Activated CD4-positive, alpha-beta T cell treated with anti-CD3 and anti-CD28 coated beads, Interleukin-2, amount 10 ng/mL, durations not matched to agents 7 days and 5 days (primary cell): ENCODE data around the gene TPD52L1. TPM values are rescaled to one million over a fixed set of nuclear protein-coding genes. Genes with fewer than 3 reads are reported as not detected.

Experiments
- CTCF ChIA-PET: fragments of 350-600 bp; sonication (Branson Sonifier 250); formaldehyde crosslinking; loops from one replicate; lab custom pipeline; 2021; ENCODE audit warnings: antibody characterized with exemption; lab: Charles Lee
- POLR2A ChIA-PET: fragments of 350-600 bp; sonication (Branson Sonifier 250); formaldehyde crosslinking; loops from one replicate; lab custom pipeline; 2021; ENCODE audit warnings: antibody characterized with exemption; lab: Charles Lee
- DNase-seq: peaks from one replicate; pipeline ENCODE4 v3.0.0-alpha.2; 2020
- H3K27ac Mint-ChIP-seq: one replicate; pipeline ENCODE4 v1.8.0; 2021; ENCODE audit warnings: mild to moderate bottlenecking, moderate library complexity, mixed read lengths
- H3K27me3 Mint-ChIP-seq: one replicate; pipeline ENCODE4 v1.8.0; 2021; ENCODE audit warnings: mixed read lengths
- H3K36me3 Mint-ChIP-seq: one replicate; pipeline ENCODE4 v1.8.0; 2021; ENCODE audit warnings: low read depth, mixed read lengths
- H3K4me1 Mint-ChIP-seq: one replicate; pipeline ENCODE4 v1.8.0; 2021; ENCODE audit warnings: mixed read lengths
- H3K4me3 Mint-ChIP-seq: one replicate; pipeline ENCODE4 v1.8.0; 2021; ENCODE audit warnings: mild to moderate bottlenecking, moderate library complexity, mixed read lengths
- H3K9me3 Mint-ChIP-seq: one replicate; pipeline ENCODE4 v1.8.0; 2021; ENCODE audit warnings: mixed read lengths
- total RNA-seq, 2 experiments: library from RNA; stranded (reverse); gene quantifications; one replicate each; pipeline ENCODE4 v1.2.3, GENCODE V29; 2021

The TPD52L1 gene
- total RNA-seq, 2 experiments from 2014 or later, result not detected

DNA sequence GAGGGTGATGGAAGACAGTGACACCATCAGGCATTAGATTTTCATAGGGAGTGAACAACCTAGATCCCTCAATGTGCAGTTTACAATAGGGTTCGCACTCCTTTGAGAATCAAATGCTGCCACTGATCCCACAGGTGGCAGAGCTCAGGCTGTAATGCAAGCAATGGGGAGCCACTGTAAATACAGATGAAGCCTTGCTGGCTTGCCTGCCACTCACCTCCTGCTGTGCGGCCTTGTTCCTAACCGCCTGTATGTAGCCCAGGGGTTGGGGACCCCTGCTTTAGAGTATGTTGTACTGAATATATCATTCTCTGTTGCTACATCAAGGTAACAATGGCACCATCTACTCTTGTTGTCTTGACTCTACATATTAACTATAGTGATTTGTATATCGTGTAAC lies 37.1 kb downstream of the TPD52L1 start:
- CTCF ChIA-PET, result no interaction called here
- Mint-ChIP-seq H3K4me1 (peaks cover 2% of the 10 kb centered on the region), H3K4me3 (no peak overlapping the region), H3K36me3 (no peaks in the 10 kb centered on the region), H3K9me3 (no peaks in the 10 kb centered on the region), H3K27ac (no peak overlapping the region), H3K27me3 (peaks cover 5% of the 10 kb centered on the region)
- POLR2A ChIA-PET, result no interaction called here
- DNase-seq, result no peak

DNA sequence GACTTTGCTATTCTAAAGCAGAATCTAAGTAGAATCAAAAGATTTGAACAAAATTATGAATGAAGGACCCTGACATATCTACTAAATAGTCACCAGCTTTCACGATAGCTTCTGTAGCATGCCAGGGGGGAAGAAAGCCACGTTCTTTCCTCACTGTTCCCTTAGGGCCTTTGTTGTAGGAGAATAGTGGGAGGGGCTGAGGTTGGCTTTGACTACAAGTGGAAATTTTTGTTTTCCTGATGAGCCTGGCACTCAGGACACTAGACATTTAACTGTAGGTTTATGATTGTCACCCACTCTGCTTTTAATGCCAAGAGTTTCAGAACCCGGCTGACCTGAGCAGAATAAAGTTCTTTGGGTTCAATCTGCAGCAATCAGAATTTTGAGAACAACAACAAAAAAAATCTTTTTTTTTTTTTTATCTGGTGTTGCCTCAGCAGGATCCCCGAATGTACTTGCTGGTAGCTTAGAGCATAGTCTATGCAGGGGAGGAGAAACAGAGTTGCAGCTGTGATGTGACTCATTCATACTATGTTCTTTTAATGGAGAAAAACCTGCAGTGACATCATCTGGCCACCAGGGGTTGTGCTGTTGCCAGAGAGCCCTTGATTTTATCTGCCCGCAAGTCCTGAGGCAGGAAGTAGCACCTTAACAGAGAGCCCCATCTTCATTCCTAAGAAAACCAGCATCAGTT lies 38.5 kb downstream of the TPD52L1 start:
- no peaks in the 10 kb centered on the region for H3K36me3 Mint-ChIP-seq
- no peak overlapping the region for H3K4me3 Mint-ChIP-seq
- ChIA-PET POLR2A (no interaction called here), CTCF (interaction anchor here (1.2 to 1.7 kb wide), 3 partner anchors 8 to 15 kb away, joined by 3 to 5 read pairs (median 5); no protein-coding TSS in a partner anchor)
- H3K9me3 Mint-ChIP-seq, result no peaks in the 10 kb centered on the region
- peak; percentile 60 for DNase-seq
- H3K4me1 Mint-ChIP-seq, result peaks cover 2% of the 10 kb centered on the region
- peaks cover 5% of the 10 kb centered on the region for H3K27me3 Mint-ChIP-seq
- H3K27ac Mint-ChIP-seq, result no peak overlapping the region

DNA sequence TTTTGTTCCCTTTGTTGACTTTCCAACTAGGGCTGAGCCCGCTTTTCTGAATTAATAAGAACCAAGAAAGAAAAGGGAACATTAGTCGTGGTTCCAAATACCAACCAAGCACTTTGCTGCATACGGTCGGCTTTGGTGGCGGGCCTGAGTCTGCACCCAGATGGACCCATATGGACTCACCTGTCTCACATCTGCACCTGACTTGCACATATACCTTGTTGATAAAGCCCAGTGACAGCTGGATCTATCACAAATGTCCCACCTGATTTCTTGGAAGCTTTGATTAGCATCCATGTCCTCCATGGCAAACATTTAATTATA lies 39.0 kb downstream of the TPD52L1 start:
- Mint-ChIP-seq H3K9me3 (no peaks in the 10 kb centered on the region), H3K4me3 (no peak overlapping the region), H3K36me3 (no peaks in the 10 kb centered on the region), H3K4me1 (peaks cover 2% of the 10 kb centered on the region), H3K27ac (no peak overlapping the region), H3K27me3 (peaks cover 5% of the 10 kb centered on the region)
- ChIA-PET POLR2A (no interaction called here), CTCF (interaction anchor here (1.2 to 1.7 kb wide), 3 partner anchors 9 to 16 kb away, joined by 3 to 5 read pairs (median 5); no protein-coding TSS in a partner anchor)
- DNase-seq, result no peak

DNA sequence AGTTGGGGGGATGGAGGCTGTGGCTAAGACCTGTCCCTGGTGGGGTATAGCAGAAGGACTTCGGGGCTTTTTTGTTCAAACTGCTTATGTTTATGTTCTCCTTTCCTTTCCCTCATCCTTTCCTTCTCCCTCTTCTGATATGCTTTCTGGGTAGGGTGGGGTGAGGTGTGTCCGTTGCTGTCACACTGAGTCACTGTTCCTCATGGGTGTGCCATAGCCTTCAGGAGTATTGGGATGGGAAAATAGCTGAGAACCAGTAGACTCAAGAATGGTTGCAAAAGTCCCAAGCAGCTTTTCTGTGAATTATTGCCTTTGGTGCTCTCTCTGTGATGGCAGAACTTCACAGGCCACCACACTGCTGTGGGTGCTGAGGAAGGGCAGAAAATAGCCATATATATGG lies 39.6 kb downstream of the TPD52L1 start:
- Mint-ChIP-seq H3K27me3 (peaks cover 5% of the 10 kb centered on the region), H3K4me1 (peaks cover 2% of the 10 kb centered on the region), H3K9me3 (no peaks in the 10 kb centered on the region), H3K27ac (no peak overlapping the region), H3K36me3 (no peaks in the 10 kb centered on the region), H3K4me3 (no peak overlapping the region)
- ChIA-PET POLR2A (no interaction called here), CTCF (interaction anchor here (1.4 to 1.7 kb wide), 2 partner anchors 9 to 16 kb away, joined by 5 read pairs; no protein-coding TSS in a partner anchor)
- no peak for DNase-seq

DNA sequence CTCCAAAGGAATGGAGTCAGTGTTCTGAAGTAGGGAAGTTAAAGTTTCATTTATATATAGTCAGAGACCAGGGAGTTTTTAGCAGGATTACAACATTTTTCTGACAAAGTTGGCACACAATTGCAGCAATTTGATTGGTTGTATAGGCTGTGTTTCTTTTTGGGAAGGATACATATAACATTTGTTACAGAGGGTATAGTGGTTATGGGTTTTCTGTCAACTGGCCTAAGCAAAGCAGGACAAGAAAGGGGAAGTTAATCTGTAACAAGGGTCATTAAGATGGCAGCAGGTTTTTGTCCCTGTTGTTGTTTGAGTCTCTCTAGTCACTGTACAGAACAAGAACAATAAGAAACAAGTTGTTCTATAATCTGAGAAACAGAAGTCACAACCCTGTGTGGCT lies 41.4 kb downstream of the TPD52L1 start:
- no peak overlapping the region for H3K27ac Mint-ChIP-seq
- CTCF ChIA-PET, result no interaction called here
- H3K27me3 Mint-ChIP-seq, result peaks cover 2% of the 10 kb centered on the region
- H3K9me3 Mint-ChIP-seq, result no peaks in the 10 kb centered on the region
- DNase-seq, result no peak
- POLR2A ChIA-PET, result no interaction called here
- peaks cover 2% of the 10 kb centered on the region for H3K4me1 Mint-ChIP-seq
- no peak overlapping the region for H3K4me3 Mint-ChIP-seq
- no peaks in the 10 kb centered on the region for H3K36me3 Mint-ChIP-seq

DNA sequence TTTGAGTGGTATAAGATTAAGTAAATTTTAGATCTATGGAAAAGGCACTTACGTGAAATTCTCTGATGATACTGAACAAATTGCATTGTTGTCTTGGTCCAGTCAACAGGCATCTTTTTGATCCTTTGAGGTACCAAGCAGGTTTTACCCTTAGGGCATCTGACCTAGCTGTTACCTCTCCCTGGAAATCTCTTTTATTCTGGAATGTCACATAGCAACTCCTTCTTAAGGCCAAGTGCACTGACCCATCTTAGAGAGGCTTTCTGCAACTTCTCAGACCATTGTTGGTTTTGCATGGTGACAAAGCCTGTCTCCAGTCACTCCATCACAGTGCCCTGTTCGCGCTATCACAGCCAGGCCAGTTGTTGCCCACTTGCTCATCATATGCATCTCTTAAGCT lies 42.0 kb downstream of the TPD52L1 start:
- ChIA-PET CTCF (no interaction called here), POLR2A (no interaction called here)
- no peak for DNase-seq
- Mint-ChIP-seq H3K36me3 (no peaks in the 10 kb centered on the region), H3K9me3 (no peaks in the 10 kb centered on the region), H3K27ac (no peak overlapping the region), H3K27me3 (peaks cover 4% of the 10 kb centered on the region), H3K4me3 (no peak overlapping the region), H3K4me1 (peaks cover 2% of the 10 kb centered on the region)

DNA sequence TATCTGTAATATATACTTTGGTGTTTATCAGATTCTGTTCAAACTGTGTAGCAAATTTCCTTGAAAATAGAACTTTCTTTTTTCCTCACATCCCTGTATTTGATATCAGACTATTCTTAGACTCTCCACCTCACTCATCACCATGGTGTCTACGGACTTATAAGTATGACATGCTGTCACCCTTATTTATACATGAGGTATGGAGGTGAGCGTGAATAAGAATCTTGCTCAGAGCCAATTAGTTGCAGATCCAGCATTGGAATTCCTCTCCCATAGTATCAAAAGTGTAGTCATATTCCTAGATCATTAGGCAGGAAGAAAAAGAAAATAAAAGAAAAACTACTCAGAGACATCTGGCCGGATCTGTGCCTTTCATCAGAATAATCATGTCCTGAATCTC lies 43.0 kb downstream of the TPD52L1 start:
- no peak for DNase-seq
- CTCF ChIA-PET, result interaction anchor here (0.7 kb wide), 1 partner anchor 68 kb away, joined by 3 read pairs; no protein-coding TSS in a partner anchor
- Mint-ChIP-seq H3K4me1 (peaks cover 2% of the 10 kb centered on the region), H3K27me3 (peaks cover 8% of the 10 kb centered on the region), H3K36me3 (no peaks in the 10 kb centered on the region), H3K9me3 (no peaks in the 10 kb centered on the region), H3K27ac (no peak overlapping the region), H3K4me3 (no peak overlapping the region)
- POLR2A ChIA-PET, result no interaction called here

DNA sequence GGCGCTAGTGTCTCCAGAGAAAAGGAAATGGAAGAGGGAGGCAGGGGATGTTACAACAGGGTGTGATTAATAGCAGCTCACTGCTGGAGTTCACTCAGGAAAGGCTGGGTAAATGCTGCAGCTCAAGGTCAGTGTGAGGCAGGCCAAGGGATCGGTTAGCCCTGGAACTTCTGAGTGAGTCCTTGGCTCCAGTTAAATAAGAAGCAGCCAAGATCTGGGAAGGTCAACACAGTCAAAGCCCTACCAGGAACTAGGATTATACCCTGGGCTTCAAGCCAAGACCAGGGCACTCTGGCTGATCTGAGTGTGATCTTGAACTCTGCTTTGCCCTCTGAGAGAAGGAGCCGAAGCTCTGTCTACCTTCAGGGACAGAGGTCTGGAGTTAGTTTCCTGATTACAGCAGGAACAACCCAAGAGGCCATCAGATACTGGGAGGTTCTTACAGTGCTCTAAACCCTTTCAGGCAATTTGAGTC lies 44.3 kb downstream of the TPD52L1 start:
- no peaks in the 10 kb centered on the region for H3K4me1 Mint-ChIP-seq
- H3K36me3 Mint-ChIP-seq, result no peaks in the 10 kb centered on the region
- no peak overlapping the region for H3K4me3 Mint-ChIP-seq
- H3K27ac Mint-ChIP-seq, result no peak overlapping the region
- CTCF ChIA-PET, result no interaction called here
- H3K9me3 Mint-ChIP-seq, result no peaks in the 10 kb centered on the region
- DNase-seq, result no peak
- peaks cover 9% of the 10 kb centered on the region for H3K27me3 Mint-ChIP-seq
- POLR2A ChIA-PET, result no interaction called here

DNA sequence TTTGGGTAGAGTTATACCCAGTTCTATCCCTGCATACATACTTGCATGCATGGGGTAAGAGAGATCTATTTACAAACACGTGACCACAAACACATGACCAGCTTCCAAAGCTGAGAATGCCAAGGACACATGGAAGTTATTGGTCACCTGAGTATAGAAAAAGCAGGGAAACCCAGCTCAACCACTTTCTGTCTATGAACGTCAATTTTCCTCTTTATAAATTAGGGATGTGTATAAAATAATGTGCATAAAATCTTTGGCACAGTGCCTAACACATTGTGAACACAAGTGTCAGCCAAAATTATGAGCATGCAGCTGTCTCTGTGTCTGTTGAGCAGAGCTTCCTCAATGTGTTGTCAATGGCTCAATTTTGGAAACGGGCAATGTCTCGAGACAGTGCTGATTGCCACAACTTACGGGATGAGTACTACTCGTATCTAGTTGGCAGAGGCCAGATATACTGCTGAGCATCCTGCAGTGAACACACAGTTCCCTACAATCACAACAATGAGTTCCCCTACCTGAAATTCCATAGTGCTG lies 44.9 kb downstream of the TPD52L1 start:
- Mint-ChIP-seq H3K27ac (no peak overlapping the region), H3K9me3 (no peaks in the 10 kb centered on the region), H3K4me3 (no peak overlapping the region), H3K4me1 (no peaks in the 10 kb centered on the region), H3K36me3 (no peaks in the 10 kb centered on the region), H3K27me3 (peaks cover 14% of the 10 kb centered on the region)
- DNase-seq, result no peak
- ChIA-PET POLR2A (no interaction called here), CTCF (no interaction called here)

DNA sequence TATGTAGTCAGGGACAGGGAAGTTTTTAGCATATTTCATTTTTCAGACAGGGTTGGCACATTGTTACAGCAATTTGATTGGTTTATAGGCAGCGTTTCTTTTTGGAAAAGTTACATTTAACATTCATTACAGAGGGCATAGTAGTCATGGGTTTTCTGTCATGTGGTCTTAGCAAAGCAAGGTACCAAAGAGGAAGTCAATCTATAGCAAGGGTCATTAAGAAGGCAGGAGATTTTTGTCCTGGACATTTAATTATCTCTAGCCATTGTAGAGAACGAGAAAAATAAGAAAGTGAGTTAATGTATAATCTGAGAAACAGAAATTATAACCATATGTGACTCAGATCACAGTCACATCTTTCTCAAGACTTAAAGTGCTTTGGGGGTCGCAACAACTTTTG lies 47.4 kb downstream of the TPD52L1 start:
- POLR2A ChIA-PET, result no interaction called here
- CTCF ChIA-PET, result no interaction called here
- H3K4me3 Mint-ChIP-seq, result no peak overlapping the region

DNA sequence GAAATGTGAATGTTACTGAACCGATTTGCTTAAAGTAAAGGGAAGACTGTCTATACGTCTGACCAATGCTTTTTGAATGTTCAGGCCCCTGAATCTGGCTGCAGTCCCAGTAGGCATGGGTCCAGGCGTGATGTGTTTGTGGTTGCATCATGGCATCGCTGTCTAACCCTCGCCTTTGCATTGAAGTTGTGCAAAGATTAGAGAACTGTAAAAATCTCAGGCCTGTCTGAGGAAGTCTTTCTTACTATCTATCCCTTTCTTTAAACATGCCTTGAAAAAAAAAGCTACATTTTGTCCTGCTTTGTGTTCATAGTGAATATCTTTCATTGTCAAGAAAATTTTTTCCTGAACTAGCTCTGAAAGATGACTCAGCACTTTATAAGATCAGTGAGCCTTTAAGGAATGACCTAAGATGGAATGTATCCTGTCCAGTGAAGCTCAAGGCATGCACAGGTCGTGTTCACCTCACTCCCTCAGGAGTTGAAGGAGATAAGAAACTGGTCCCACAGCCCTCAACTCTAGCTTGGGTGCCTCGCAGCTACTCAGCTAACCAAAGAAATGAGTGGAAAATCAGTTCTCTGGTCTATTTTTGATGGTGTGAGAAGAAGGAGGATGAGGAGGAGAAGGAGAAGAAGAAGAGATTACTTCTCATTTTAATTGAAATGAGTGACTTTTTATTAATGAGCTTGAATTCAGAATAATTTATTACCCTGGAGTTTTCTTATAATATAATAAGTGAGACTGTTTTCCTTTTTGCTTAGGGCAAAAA lies 48.6 kb downstream of the TPD52L1 start:
- DNase-seq, result no peak
- ChIA-PET POLR2A (no interaction called here), CTCF (interaction anchor here (0.6 to 1.5 kb wide), 2 partner anchors 10 to 994 kb away, joined by 4 to 5 read pairs; no protein-coding TSS in a partner anchor)
- no peaks in the 10 kb centered on the region for H3K4me1 Mint-ChIP-seq
- no peaks in the 10 kb centered on the region for H3K36me3 Mint-ChIP-seq
- peaks cover 20% of the 10 kb centered on the region for H3K27me3 Mint-ChIP-seq
- no peak overlapping the region for H3K27ac Mint-ChIP-seq
- H3K9me3 Mint-ChIP-seq, result no peaks in the 10 kb centered on the region
- H3K4me3 Mint-ChIP-seq, result no peak overlapping the region

More for the DNA sequence above, 47.4 kb downstream of the TPD52L1 start:
- Mint-ChIP-seq H3K4me1 (no peaks in the 10 kb centered on the region), H3K27me3 (peaks cover 14% of the 10 kb centered on the region), H3K27ac (no peak overlapping the region), H3K36me3 (no peaks in the 10 kb centered on the region), H3K9me3 (no peaks in the 10 kb centered on the region)
- no peak for DNase-seq

DNA sequence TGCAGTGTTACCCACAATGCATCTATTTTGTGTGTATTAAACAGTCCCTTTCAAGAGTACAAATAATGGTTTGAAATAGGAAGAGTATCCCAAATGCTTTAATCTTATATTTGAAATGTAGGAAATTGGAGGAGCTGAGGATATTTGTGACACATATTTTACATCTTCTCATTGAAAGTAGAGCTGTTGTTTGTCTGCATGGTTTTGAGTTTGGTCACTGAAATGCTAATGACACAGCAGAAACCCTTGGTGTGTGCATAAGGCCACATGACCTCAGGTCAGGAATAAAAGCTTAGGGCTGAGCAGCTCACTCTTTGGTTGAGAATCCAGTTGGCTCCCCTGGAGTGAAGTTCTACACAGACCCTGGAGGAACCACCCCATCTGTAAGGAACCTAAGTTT lies 49.8 kb downstream of the TPD52L1 start:
- CTCF ChIA-PET, result no interaction called here
- DNase-seq, result no peak
- Mint-ChIP-seq H3K36me3 (no peaks in the 10 kb centered on the region), H3K9me3 (no peaks in the 10 kb centered on the region), H3K4me3 (no peak overlapping the region), H3K4me1 (no peaks in the 10 kb centered on the region), H3K27me3 (peaks cover 20% of the 10 kb centered on the region), H3K27ac (no peak overlapping the region)
- POLR2A ChIA-PET, result no interaction called here

DNA sequence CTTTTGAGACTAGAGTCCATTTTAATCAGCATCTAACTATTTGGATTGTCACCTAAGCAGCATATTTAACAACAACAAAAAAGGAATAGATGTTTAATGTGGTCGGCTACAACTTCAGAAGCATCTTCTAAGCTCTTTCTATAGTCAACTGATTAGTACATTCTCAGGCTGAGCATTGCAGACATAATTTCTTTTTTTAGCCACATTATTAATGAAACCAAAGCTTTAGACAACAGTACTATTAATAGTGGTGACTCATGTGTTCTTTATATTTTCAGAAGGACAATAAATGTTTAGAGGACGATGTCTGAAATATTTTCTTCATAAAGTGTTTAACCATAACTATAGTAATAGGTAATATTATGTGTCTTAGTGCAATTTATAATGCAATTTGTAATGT lies 52.4 kb downstream of the TPD52L1 start:
- ChIA-PET POLR2A (no interaction called here), CTCF (interaction anchor here (0.6 to 0.7 kb wide), 2 partner anchors 142 to 627 kb away, joined by 3 to 4 read pairs; no protein-coding TSS in a partner anchor)
- Mint-ChIP-seq H3K36me3 (no peaks in the 10 kb centered on the region), H3K4me3 (no peak overlapping the region), H3K4me1 (no peaks in the 10 kb centered on the region), H3K27ac (no peak overlapping the region), H3K27me3 (peaks cover 14% of the 10 kb centered on the region), H3K9me3 (no peaks in the 10 kb centered on the region)
- no peak for DNase-seq
